Activated T-helper 1 cell treated with anti-CD3 and anti-CD28 coated beads, Interleukin-12 subunit alpha, Interleukin-12 subunit beta, Interleukin-2, Interleukin-4 antibody, amounts not matched to agents 30 ng/mL and 10 ng/mL and 1 ng/mL, durations not matched to agents 14 hours and 24 hours and 36 hours (primary cell): ENCODE data around the gene CFAP46. TPM values are rescaled to one million over a fixed set of nuclear protein-coding genes. Genes with fewer than 3 reads are reported as not detected.
"Not testable (repeated sequence)": the region's sequence is repeated elsewhere in the genome, so short reads cannot be mapped to it uniquely, and the experiment has no call there.

Experiments
- DNase-seq: peaks from one replicate; pipeline ENCODE4 v3.0.0; 2021; ENCODE audit warnings: low spot score
- H3K27ac Mint-ChIP-seq: one replicate; pipeline ENCODE4 v1.8.0; 2021; ENCODE audit warnings: mild to moderate bottlenecking, mixed read lengths
- H3K27me3 Mint-ChIP-seq: one replicate; pipeline ENCODE4 v1.8.0; 2022; ENCODE audit warnings: mild to moderate bottlenecking, moderate library complexity, mixed read lengths; ENCODE audit not compliant: insufficient read depth
- H3K36me3 Mint-ChIP-seq: one replicate; pipeline ENCODE4 v1.8.0; 2021; ENCODE audit warnings: low read depth, mixed read lengths
- H3K4me1 Mint-ChIP-seq: one replicate; pipeline ENCODE4 v1.8.0; 2021; ENCODE audit warnings: low read depth, mixed read lengths
- H3K4me3 Mint-ChIP-seq: one replicate; pipeline ENCODE4 v1.8.0; 2021; ENCODE audit warnings: mild to moderate bottlenecking, moderate library complexity, mixed read lengths
- H3K9me3 Mint-ChIP-seq: one replicate; pipeline ENCODE4 v1.8.0; 2021; ENCODE audit warnings: mixed read lengths
- intact Hi-C: fragments of 100-400 bp; cut with micrococcal nuclease; formaldehyde crosslinking; loops from one replicate; pipeline ENCODE4 v1.15.1; 2024
- total RNA-seq: library from RNA; stranded (reverse); gene quantifications from 2 replicates; pipeline ENCODE4 v1.2.3, GENCODE V29; 2022

Gene CFAP46
- total RNA-seq, 1 donor from 2014 or later: not detected

DNA sequence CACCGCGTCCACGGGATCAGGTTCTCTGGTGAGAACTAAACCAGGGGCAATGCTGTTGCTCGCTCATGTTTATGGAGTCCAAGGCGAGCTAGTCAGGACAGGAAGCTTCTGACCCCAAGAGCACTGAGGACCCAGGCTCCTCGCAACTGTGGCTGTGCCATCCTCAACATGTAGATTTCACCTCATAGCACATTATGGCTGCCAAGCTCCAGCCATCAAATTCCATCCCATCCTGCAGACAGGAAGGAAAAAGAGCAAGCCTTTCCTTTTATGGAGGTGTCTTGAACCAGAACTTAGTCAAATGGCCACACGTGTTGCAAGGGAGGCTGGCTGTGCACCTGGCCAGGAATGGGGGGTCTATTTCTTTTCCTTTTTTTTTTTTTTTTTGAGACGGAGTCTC is 140.3 kb downstream of the CFAP46 start:
- H3K27ac Mint-ChIP-seq: no peak overlapping the region
- H3K36me3 Mint-ChIP-seq: no peaks in the 10 kb centered on the region
- intact Hi-C loops: no loop called here
- H3K4me3 Mint-ChIP-seq: no peak overlapping the region
- no peaks in the 10 kb centered on the region for H3K9me3 Mint-ChIP-seq
- H3K27me3 Mint-ChIP-seq: no peaks in the 10 kb centered on the region
- H3K4me1 Mint-ChIP-seq: no peaks in the 10 kb centered on the region
- DNase-seq: no peak

DNA sequence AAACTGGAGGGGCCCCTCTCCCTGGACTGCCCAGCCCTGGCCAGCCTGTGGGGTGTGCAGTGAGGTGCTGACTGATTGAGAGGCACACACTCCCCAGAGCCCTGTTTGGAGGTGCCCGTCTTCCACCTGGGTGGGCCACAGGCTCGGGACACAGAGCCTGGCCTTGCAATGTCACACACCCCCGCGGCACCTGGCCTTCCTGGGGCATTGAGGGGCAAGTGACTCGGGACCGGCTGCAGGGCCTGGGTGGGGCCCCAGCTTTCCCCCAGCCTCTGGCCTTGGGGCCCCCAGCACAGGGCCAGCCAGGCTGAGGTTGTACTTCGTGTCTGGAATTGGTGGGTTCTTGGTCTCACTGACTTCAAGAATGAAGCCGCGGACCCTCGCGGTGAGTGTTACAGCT is 142.5 kb downstream of the CFAP46 start:
- Mint-ChIP-seq H3K36me3 (no peaks in the 10 kb centered on the region), H3K4me3 (no peak overlapping the region), H3K4me1 (no peaks in the 10 kb centered on the region), H3K27ac (no peak overlapping the region), H3K9me3 (no peaks in the 10 kb centered on the region), H3K27me3 (no peaks in the 10 kb centered on the region)
- no peak for DNase-seq
- intact Hi-C loops: loop anchor here (10.0 kb wide), 1 partner anchor 145 kb away; no protein-coding TSS in a partner anchor

DNA sequence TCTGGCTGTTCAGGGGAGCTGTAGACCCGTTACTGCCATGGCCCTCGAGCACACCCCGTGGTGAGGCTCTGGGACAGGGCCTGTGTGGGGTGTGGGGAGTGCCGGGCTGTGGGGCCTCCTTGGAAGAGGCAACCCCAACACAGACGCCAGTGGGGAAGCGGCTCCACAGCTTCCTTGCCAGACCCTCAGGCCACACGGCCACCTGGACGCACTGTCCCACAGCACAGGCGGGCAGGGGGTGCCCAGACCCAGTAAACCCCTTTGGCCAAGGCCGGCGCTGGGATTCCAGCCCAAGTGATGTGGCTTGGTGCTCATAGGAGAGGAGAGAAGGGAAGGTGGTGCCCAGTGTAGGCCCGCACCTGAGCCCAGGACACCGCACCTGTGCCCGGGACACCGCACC is 143.5 kb downstream of the CFAP46 start:
- H3K4me1 Mint-ChIP-seq: no peaks in the 10 kb centered on the region
- no peaks in the 10 kb centered on the region for H3K27me3 Mint-ChIP-seq
- no peak overlapping the region for H3K27ac Mint-ChIP-seq
- H3K36me3 Mint-ChIP-seq: no peaks in the 10 kb centered on the region
- intact Hi-C loops: loop anchor here (10.0 kb wide), 1 partner anchor 144 kb away; no protein-coding TSS in a partner anchor
- no peak overlapping the region for H3K4me3 Mint-ChIP-seq
- no peak for DNase-seq
- no peaks in the 10 kb centered on the region for H3K9me3 Mint-ChIP-seq

DNA sequence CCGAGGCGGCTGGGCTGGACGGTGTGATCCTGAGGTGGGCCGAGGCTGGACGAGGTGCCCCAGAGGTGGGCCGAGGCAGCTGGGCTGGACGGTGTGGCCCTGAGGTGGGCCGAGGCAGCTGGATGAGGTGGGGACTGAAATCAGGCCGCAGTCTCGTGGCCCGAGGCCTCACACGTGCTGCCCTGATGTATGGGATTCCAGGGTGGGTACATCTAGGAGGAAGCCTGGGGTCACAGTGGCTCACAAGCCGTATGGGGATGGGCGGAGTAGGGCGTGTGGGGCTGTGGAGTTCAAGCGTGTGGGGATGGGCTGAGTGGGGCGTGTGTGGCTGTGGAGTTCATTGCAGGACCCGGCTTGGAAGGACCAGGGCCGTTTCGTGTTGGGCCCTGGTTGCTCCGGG is 144.0 kb downstream of the CFAP46 start:
- H3K27ac Mint-ChIP-seq: no peak overlapping the region
- intact Hi-C loops: loop anchor here (10.0 kb wide), 1 partner anchor 144 kb away; no protein-coding TSS in a partner anchor

DNA sequence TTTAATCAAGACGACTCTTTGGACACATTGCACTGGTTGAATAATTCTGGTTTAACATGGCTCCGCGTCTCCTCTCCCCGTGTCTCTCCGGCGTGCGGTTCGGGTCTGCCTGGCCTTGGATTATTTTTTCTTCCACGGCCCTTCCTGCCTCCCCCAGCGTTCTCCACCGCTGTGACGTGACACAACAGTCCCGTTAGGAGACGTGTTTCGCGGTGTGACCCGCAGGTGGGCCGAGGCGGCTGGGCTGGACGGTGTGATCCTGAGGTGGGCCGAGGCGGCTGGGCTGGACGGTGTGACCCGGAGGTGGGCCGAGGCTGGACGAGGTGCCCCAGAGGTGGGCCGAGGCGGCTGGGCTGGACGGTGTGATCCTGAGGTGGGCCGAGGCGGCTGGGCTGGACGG is 144.4 kb downstream of the CFAP46 start:
- H3K4me3 Mint-ChIP-seq, H3K9me3 Mint-ChIP-seq, H3K36me3 Mint-ChIP-seq, H3K4me1 Mint-ChIP-seq, H3K27ac Mint-ChIP-seq, DNase-seq, H3K27me3 Mint-ChIP-seq: not testable (repeated sequence)
- intact Hi-C loops: loop anchor here (10.0 kb wide), 1 partner anchor 143 kb away; no protein-coding TSS in a partner anchor

More for the DNA sequence above, 144.0 kb downstream of the CFAP46 start:
- no peaks in the 10 kb centered on the region for H3K36me3 Mint-ChIP-seq
- no peak overlapping the region for H3K4me3 Mint-ChIP-seq
- H3K4me1 Mint-ChIP-seq: no peaks in the 10 kb centered on the region
- no peaks in the 10 kb centered on the region for H3K27me3 Mint-ChIP-seq
- DNase-seq: no peak
- H3K9me3 Mint-ChIP-seq: no peaks in the 10 kb centered on the region

DNA sequence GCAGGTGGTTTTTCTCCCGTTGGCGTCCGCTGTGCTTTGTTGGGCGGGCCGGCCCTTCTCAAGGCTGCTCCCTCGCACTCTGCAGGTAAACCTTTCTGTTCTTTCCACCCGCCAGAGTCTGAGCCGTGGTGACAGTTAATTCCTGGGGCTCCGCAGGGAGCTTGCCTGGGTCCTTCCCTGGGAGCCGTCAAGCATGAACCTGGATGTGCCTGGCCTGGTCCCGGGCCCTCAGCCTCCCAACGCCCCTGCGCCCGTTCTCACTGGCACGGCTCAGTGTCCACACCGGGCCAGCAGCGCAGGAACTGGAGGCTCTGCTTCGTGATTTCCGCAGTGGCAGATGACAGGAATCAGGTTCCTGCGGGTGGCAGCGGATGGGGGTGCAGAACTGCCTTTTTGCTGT is 145.5 kb downstream of the CFAP46 start:
- Mint-ChIP-seq H3K9me3 (no peaks in the 10 kb centered on the region), H3K27me3 (no peaks in the 10 kb centered on the region), H3K4me3 (no peak overlapping the region), H3K4me1 (no peaks in the 10 kb centered on the region), H3K36me3 (no peaks in the 10 kb centered on the region), H3K27ac (no peak overlapping the region)
- DNase-seq: no peak
- intact Hi-C loops: loop anchor here (10.0 kb wide), 1 partner anchor 142 kb away; no protein-coding TSS in a partner anchor

DNA sequence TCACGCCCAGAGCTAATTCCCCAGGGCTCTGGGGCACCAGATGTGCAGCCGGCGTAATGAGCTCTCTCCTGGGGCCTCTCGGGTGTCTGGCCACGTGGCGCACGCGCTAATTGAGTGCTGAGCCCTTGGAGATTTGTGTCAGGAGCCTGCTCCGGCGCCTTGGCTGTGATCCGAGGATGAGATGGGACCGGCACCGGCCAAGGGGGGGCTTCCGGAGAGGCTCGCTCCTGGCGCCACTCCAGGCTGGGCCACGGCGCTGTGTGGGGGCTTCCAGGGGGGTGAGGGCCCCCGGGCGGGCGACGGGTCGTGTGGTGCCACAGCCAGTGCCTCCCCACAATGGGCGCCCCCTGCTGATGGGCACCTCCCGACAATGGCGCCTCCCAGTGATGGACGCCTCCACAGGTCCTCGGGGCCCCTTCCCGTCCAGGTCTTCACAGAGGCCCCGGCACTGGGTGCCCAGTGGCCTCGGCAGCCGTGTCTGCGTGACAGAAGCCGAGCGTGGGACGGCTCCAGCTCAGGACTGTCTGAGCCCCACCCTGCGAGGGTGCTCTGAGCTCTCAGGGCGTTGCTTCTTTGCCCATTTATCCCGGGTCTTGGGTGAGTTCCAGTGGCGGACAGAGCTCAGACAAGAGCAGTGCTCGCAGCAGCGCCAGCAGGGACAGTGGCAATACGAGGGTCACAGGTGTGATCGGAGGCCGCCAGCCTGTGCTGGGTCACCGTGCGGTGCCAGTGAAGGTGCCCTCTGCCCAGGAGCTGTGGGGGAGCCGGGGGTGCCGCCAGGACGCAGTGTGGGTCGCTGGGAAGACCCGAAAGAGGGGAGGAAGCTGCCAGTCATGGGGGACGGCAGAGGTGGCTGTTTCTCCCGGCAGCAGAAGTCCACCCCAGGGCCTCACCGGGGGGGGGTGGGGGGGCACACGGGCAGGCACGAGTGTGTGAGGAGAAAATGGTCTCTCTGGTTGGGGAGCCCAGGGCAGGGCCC is 148.2 kb downstream of the CFAP46 start:
- H3K4me1 Mint-ChIP-seq: no peaks in the 10 kb centered on the region
- no peak for DNase-seq
- H3K36me3 Mint-ChIP-seq: no peaks in the 10 kb centered on the region
- H3K27ac Mint-ChIP-seq: no peak overlapping the region
- no peak overlapping the region for H3K4me3 Mint-ChIP-seq
- peaks cover 5% of the 10 kb centered on the region for H3K27me3 Mint-ChIP-seq
- H3K9me3 Mint-ChIP-seq: no peaks in the 10 kb centered on the region
- intact Hi-C loops: loop anchor here (10.0 kb wide), 1 partner anchor 139 kb away; no protein-coding TSS in a partner anchor

DNA sequence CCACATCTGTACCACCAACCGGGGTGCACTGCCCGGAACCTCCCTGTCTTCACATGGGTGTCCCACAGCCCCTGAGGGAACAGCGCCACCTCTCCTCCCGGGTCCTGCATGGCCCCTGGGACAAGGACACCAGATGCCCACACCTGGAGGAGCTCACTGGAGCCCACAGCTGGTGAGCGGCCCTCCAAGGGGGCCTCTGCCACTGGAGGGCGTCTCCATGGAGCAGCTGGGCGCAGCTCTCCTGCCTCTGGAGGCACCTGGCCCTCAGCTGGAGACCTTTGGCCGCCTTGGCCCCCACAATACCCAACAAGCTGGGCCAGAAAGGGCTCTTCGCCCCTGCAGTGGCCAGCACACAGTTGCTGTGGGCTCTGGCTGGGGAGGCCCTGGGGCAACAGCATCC is 149.2 kb downstream of the CFAP46 start:
- no peak overlapping the region for H3K27ac Mint-ChIP-seq
- no peaks in the 10 kb centered on the region for H3K9me3 Mint-ChIP-seq
- H3K4me1 Mint-ChIP-seq: no peaks in the 10 kb centered on the region
- H3K27me3 Mint-ChIP-seq: peaks cover 5% of the 10 kb centered on the region
- H3K36me3 Mint-ChIP-seq: no peaks in the 10 kb centered on the region
- no peak overlapping the region for H3K4me3 Mint-ChIP-seq
- intact Hi-C loops: loop anchor here (10.0 kb wide), 1 partner anchor 138 kb away; no protein-coding TSS in a partner anchor
- no peak for DNase-seq

DNA sequence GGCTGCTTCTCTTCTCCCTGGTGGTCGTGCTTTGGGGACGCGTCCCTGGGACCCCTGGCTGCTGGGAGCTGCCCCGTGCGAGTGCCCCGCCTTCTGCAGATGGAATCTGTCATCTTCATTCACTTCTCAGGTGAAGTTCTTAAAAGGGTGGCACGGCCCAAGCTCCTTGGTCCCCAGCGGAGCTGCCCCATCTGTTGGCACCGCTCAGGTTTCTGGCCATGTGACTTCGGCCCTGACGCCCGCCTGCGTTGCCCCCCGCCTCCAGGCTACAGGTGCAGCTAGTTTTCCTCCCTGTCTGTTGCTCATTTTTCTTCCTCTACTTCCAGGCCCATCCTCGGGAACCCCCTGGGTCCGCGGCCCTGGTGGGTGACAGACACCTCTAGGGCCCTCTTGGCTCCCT is 149.6 kb downstream of the CFAP46 start:
- H3K27ac Mint-ChIP-seq: no peak overlapping the region
- no peak for DNase-seq
- no peaks in the 10 kb centered on the region for H3K9me3 Mint-ChIP-seq
- peaks cover 5% of the 10 kb centered on the region for H3K27me3 Mint-ChIP-seq
- H3K4me3 Mint-ChIP-seq: no peak overlapping the region
- no peaks in the 10 kb centered on the region for H3K4me1 Mint-ChIP-seq
- no peaks in the 10 kb centered on the region for H3K36me3 Mint-ChIP-seq
- intact Hi-C loops: loop anchor here (10.0 kb wide), 1 partner anchor 138 kb away; no protein-coding TSS in a partner anchor

DNA sequence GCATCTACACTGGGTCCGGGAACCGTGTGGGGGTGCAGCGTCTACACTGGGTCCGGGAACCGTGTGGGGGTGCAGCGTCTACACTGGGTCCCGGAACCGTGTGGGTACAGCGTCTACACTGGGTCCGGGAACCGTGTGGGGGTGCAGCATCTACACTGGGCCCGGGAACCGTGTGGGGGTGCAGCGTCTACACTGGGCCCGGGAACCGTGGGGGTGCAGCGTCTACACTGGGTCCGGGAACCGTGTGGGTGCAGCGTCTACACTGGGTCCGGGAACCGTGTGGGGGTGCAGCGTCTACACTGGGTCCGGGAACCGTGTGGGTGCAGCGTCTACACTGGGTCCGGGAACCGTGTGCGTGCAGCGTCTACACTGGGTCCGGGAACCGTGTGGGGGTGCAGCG is 150.3 kb downstream of the CFAP46 start:
- H3K27ac Mint-ChIP-seq, H3K9me3 Mint-ChIP-seq, DNase-seq, H3K4me3 Mint-ChIP-seq, H3K36me3 Mint-ChIP-seq, H3K27me3 Mint-ChIP-seq, H3K4me1 Mint-ChIP-seq: not testable (repeated sequence)
- intact Hi-C loops: loop anchor here (10.0 kb wide), 1 partner anchor 137 kb away; no protein-coding TSS in a partner anchor

DNA sequence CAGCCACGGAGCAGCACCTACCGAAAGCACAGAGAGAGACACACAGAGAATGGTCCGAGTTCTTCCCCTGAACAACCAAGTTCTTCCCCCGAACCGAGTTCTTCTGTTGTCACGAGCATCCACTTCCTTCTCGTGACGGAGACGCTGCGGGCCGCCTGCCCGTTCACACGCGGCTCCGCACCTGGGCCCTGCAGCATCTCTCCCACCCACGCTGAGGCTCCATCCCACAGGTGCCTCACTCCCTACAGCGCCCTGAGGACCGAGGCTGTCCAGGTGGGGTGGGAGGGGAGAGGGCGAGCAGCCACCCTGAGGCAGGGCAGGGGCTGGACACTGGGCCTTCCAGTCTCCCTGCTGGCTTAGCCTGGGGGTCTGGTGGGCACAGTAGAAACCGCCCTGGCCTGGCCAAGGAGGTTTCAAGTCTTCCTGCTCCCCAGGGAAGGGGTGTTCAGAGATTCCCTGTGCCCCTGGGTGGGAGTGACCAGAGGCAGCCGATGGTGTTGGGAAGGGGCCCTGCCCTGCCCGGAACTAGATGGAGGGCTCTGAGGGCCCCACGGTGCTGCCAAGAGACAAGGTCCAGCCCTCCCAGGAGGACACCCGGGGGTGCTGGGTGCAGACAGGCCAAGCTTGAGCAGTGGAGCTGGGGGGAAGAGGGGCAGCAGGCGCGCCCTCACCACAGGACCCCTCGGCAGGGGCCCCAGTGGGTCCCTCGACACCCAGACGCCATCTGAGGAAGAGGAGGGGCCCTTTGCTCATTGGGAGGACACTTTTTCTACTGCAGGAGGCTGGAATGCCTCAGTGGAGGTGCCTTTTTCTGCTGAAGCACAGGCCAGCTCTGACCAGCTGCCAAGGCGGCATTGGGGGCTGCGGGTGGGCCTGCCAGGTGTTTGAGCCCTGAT is 151.2 kb downstream of the CFAP46 start:
- DNase-seq: no peak
- H3K4me1 Mint-ChIP-seq: no peaks in the 10 kb centered on the region
- no peaks in the 10 kb centered on the region for H3K36me3 Mint-ChIP-seq
- intact Hi-C loops: loop anchor here (10.0 kb wide), 1 partner anchor 136 kb away; no protein-coding TSS in a partner anchor
- no peak overlapping the region for H3K27ac Mint-ChIP-seq
- H3K4me3 Mint-ChIP-seq: no peak overlapping the region
- no peaks in the 10 kb centered on the region for H3K9me3 Mint-ChIP-seq
- peaks cover 5% of the 10 kb centered on the region for H3K27me3 Mint-ChIP-seq

DNA sequence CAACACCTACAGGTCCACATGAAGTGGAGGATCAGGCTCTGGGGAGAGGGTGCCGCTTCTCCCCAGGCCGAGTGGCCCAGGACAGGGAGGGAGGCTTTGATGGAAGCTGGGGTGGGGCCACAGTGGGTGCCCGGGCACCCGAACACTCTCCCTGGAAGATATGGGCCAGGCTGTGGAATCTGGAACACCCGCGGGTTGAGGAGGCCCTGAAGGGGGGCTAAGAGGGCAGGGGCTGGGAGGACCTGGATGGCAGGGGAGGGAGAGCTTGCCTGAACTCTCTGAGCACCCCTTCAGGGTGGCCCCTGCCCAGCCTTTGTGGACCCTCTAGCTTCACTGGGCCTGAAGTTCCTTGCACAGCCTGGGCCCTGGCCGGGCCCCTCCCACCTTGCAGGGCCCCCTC is 151.9 kb downstream of the CFAP46 start:
- Mint-ChIP-seq H3K36me3 (no peaks in the 10 kb centered on the region), H3K4me1 (no peaks in the 10 kb centered on the region), H3K9me3 (no peaks in the 10 kb centered on the region), H3K27me3 (peaks cover 6% of the 10 kb centered on the region), H3K27ac (no peak overlapping the region), H3K4me3 (no peak overlapping the region)
- intact Hi-C loops: loop anchor here (10.0 kb wide), 1 partner anchor 136 kb away; no protein-coding TSS in a partner anchor
- DNase-seq: no peak
